Stimulated activated CD8-positive, alpha-beta memory T cell treated with anti-CD3 and anti-CD28 coated beads, Interleukin-2, amount 100 ng/mL, for 48 hours (primary cell): Measurements from ENCODE around the gene TBKBP1.
"Not testable (repeated sequence)": the region's sequence is repeated elsewhere in the genome, so short reads cannot be mapped to it uniquely, and the experiment has no call there.

Source experiments
- DNase-seq, 2 donors: peaks; one replicate each; pipeline ENCODE4 v3.0.0-alpha.2; 2020; ENCODE audit warnings: low read depth in 2 of 2

TBKBP1 gene

GRCh38 chr17:47678196-47678595 lies 15.8 kb upstream of the TBKBP1 start:
- DNase-seq, result no peak

DNA sequence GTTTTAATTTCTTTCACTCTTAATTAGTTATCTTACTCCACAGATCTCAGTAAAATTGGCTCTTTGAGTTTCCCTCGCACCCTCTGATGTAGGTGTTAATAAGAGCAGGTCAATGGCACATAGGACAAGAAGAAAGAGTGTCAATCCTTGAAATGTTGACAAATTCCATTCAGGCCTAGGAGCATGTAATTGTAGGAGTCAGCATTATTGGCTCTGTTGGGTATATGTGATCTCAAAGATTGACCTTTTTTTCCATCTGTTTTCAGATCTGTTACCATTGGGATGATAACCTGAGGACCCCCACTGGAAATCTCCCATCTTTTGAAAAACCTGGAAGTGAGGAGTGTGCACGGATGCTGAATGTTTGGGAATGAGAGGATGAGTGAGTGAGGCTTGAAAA lies 11.8 kb upstream of the TBKBP1 start:
- no peak for DNase-seq

DNA sequence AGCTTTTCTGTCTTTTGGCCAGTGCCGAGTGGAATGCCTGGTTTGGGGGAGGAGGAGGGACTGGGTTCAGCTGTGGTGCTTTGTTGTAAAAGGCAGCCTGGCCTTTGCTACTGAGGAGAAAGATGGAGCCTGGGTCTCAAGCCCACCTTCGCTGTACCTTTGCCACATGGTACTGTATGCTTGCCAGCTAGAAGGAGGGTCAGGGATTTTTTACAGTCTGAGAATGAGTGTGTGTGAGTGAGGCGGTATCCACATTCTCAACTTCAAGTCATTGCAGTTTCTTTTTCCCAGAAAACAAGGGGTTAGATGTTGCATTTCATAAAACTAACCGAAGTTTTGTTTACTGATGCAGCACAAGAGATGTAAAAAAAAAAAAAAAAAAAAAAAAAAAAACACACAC lies 11.2 kb upstream of the TBKBP1 start:
- DNase-seq, result not testable (repeated sequence)

- DNase-seq, result no peak
These were observed 9.9 kb upstream of the TBKBP1 start for GRCh38 chr17:47684025-47684424.

GRCh38 chr17:47684535-47685193 lies 9.3 kb upstream of the TBKBP1 start:
- DNase-seq, result no peak

DNA sequence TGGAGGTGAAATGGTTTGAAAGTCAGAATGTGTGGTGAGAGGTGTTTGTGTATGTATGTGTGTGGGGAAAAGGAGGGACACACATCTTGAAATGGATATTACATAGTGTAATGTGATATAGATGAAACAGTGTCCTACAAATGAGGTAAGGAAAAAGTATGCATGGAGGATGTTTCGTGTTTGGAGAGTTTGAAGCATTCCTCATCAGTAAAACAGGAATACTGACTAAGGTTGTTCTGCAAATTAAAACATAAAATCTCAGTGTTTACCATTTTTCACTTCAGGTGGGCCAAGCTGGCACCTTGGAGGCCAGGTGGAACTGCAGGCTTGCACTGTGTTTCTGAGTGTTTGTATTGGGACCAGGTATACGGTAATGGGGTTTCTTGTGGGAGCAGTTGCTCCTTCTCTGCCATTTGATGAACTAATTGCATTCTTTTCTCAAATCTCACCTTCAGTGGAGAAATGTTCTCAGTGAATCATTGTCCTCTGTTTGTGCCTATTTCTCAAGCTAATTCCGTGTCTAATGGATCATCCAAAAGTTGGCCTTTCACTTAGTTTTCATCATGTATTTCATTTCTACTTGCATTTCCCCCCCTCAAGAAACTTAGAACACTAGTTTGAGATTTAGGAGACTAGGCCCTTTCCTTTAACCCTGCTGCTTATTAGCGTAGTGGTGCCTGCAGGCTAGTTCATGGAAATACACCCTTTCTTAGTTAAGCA lies 8.2 kb upstream of the TBKBP1 start:
- no peak for DNase-seq

DNA sequence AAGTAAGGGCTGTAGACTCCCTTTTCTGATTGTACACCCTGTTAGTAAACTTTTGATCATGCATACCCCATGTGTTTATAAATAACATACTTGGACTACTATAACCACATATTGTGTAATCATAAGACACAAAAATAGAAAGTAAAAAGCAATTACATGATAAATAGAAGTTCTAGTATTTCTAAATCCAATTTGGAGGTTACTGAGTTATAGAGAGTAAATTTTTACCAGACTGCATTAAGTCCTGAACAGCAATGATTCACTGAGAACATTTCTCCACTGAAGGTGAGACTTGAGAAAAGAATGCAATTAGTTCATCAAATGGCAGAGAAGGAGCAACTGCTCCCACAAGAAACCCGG lies 7.7 kb upstream of the TBKBP1 start:
- DNase-seq, result no peak

GRCh38 chr17:47686664-47687327 lies 7.2 kb upstream of the TBKBP1 start:
- DNase-seq, result no peak

DNA sequence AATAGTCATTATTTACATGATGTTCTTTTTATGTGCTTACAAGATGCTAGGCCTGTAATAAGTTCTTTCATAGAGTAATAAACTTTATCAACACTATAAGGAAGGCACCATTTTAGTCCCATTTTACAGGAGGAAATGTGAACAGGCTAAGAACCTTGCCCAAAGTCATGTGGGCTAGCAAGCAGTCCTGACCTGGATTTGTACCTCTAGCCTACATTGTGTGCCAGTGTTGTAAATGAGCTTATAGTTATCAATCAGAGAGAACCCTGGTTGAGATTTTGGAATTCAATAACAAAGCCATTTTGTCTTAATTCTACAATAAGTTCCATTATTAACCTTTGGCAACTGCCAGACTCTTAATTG lies 6.7 kb upstream of the TBKBP1 start:
- DNase-seq, result no peak

- no peak for DNase-seq
These were observed 6.2 kb upstream of the TBKBP1 start for GRCh38 chr17:47687748-47688147.

GRCh38 chr17:47690121-47690520 lies 3.8 kb upstream of the TBKBP1 start:
- DNase-seq, result no peak

DNA sequence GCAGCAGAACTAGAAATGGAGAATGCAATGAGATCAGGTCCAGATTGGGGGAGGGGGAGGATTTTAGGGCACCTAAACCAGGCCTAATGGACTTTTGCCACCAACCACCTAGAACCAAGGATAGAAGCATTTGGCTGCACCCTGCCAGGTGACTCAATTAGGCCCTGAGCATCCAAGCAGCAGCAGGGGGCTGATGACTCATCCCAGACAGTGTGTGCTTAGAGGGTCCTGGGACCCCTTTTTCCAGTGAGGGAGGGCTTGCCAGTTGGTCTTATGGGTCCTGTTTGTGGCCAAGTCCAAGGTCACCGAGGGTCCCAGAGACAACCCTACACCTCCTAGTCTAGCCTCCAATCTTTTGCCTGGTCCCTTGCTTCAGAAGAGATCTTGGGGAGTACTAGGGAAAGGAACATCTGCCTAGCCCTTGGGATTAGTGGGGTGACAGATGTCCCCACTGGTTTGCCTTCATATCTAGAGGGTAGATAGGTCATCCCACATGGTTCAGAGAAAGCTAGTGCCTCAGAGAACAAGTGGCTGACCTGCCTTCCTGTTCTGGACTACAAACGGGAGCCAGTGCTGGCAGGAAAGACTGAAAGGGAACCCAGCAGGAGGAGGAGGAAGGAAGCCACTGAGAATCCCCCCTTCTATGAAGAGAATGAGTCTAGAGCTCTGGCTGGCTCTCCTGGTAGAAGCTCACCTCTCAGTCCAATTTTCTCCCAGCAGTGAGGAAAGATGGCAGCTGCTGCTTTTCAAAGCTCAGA lies 1.6 kb upstream of the TBKBP1 start:
- DNase-seq, result no peak

DNA sequence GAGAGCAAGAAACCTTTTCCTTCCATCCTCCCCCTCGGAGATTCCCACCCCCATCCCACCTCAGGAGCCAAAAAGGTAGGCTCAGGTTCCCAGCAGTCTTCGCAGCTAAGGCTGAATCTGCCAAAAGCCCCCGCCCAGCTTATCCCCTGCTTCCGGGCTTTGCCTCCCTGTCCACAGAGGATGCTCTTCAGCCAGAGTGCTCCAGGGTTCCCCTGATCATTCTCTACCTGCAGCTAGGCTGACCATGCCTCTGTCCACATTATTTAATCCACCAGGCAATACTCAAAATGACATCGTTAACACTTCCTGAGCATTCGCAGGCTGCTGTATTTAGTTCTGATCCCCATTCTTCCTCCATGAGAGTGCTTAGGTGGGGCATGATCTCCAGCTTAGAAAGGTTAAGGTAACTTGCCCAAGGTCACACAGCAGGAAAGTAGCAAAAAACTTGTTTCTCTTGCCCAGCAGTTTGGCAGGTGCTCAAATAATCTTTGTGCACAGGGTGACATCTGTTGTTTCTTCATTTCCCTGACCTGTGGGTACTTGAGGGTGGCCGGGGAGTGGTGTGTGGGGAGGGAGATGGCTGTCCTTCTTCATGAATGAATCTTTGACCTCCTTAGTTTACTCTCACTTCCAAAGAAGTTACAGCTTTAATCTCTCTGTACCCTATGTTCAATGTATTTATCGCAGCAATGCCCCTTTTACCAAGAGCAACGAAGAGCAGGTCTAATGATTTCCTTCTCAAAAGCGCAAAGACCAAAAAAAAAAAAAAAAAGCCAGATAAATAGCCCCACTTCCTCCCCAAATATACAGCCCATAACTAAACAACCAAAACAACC lies 848 bp upstream of the TBKBP1 start:
- DNase-seq, result no peak

GRCh38 chr17:47694581-47695428 lies 844 bp downstream of the TBKBP1 start:
- peak in 1 of 2 donors; percentile 51 for DNase-seq

DNA sequence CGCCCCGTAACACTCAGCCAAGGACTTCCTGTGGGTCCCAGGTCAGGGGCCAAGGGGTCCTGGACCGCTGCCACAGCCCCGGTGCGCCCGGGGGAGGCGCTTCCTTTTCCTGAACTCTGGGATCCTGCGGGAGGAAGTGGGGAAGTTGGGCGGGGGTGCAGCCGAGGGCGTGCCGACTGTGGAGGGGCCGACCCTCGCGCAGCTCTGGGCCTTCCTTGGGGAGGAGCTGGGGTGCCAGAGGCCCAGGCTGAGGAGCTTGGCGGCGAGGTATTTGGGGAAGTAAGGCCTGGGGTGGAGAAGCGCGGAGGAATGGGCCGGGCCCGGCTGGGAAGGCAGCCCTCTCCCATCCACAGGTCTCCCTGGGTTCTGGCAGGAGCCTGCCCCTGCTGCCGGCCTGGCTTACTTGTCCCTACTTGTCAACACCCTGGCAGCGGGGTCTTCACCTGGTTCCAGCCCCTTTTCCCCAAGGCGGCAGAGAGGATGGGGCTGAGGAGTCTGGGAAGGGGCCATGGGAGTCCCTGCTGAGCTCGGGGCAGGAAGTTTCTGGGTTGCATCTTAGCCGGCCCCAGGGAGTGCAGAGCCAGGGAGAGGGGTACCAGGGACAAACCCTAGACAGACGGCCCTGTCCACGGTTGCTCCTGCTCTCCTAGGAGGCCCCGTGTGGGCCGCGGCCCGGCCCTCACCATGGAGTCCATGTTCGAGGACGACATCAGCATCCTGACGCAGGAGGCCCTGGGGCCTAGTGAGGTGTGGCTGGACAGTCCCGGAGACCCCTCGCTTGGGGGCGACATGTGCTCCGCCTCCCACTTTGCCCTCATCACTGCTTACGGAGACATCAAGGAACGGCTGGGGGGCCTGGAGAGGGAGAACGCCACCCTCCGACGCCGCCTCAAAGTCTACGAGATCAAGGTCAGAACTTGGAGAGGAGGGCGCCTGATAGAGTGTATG lies 1.7 kb downstream of the TBKBP1 start:
- DNase-seq, result no peak

DNA sequence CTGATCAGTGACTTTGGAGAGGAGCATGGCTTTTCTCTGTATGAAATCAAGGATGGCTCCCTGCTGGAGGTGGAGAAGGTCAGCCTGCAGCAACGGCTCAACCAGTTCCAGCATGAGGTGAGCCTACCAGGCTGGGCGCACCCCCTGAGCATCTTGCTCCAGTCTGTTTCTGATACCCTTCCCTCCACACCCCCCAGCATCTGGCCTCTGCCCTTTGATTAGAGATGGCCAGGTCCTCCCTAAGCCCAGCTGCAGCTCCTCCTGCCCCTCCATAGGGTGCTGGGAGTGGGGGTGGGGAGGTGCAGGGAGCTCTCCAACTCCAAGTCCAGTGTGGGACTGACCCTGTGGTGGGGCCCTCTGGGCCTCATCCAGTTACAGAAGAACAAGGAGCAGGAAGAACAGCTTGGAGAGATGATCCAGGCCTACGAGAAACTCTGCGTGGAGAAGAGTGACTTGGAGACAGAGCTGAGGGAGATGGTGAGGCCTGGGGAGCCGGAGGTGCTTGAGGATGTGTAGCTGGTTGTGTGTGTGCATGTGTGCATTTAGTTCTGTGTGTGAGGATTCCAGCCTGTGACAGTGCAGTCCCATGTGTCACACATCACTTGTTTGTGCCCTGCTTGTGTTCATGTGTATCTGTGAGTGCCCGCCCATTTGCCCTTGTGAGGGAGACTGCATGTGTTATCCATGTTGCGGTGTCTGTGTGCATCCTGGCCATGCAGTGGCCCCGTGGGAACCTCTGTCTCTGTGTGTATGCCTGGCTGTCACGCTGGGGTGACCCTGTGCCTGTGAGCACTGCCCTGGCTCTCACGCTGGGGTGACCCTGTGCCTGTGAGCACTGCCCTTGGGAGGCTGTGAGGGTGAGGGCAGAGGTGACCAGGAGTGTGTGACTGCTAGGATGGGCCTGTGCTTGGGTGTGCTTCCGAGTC lies 3.0 kb downstream of the TBKBP1 start:
- DNase-seq, result no peak

DNA sequence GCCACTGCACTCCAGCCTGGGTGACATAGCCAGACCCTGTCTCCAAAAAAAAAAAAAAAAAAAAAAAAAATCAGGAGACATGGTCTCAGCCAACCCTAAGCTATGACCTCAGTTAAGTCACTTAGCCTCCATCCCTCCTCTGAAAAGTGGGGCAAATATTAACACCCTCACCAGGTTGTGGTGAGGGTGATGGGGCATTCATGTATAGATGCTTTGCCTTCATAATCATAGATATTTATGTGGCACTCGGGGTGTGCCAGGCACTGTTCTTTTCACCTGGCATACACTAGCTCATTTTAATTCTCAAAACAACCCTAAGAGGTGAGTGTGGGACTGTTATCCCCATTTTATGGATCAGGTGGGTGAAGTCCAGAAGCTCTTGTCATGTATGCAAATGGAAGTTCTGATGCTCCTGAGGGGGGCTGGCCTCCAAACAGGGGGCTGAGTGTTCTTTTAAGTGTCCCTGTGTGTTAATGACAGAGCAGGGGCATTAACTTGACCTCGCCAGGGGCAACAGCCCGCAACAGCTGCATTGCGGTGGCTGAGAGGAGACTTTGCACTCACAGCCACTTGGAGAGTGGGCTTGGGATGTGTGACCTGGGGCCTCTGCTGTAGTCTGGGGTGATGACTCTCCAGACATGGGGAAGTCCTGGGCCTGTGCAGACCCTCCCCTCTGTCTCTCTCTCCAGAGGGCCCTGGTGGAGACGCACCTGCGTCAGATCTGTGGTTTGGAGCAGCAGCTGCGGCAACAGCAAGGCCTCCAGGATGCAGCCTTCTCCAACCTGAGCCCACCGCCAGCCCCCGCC lies 4.1 kb downstream of the TBKBP1 start:
- no peak for DNase-seq
